GM23248 (cell line): ENCODE measurements around the gene ACTR2. TPM values are rescaled to one million over a fixed set of nuclear protein-coding genes. Genes with fewer than 3 reads are reported as not detected.
"Not testable (repeated sequence)": the region's sequence is repeated elsewhere in the genome, so short reads cannot be mapped to it uniquely, and the experiment has no call there.

Source experiments
- DNase-seq: peaks from one replicate; pipeline ENCODE4 v3.0.0-alpha.2; 2015
- H2AFZ ChIP-seq: fragments of 200-600 bp; sonication (generic); 2 replicates; pipeline ENCODE4 v1.6.1; 2016; ENCODE audit warnings: antibody characterized with exemption
- H3F3A ChIP-seq: fragments of 200-600 bp; sonication (generic); 2 replicates; pipeline ENCODE4 v1.6.1; 2016; ENCODE audit warnings: mild to moderate bottlenecking, antibody characterized with exemption, mixed run types; ENCODE audit not compliant: insufficient read depth
- H3K27ac ChIP-seq: fragments of 200-600 bp; sonication (generic); 2 replicates; pipeline ENCODE4 v1.5.1; 2016; ENCODE audit warnings: mild to moderate bottlenecking
- H3K27me3 ChIP-seq: fragments of 200-600 bp; sonication (generic); replicated peaks from 2 replicates; pipeline ENCODE4 v1.6.1; 2016; ENCODE audit warnings: mild to moderate bottlenecking; ENCODE audit not compliant: insufficient read depth
- H3K36me3 ChIP-seq: fragments of 200-600 bp; sonication (generic); 2 replicates; pipeline ENCODE4 v1.6.1; 2016; ENCODE audit warnings: low read depth, mild to moderate bottlenecking
- H3K4me1 ChIP-seq: fragments of 200-600 bp; sonication (generic); 2 replicates; pipeline ENCODE4 v1.6.1; 2016; ENCODE audit warnings: mild to moderate bottlenecking; ENCODE audit not compliant: insufficient read depth
- H3K4me2 ChIP-seq: fragments of 200-600 bp; sonication (generic); one replicate; pipeline ENCODE4 v1.6.1; 2016; ENCODE audit warnings: mild to moderate bottlenecking; ENCODE audit not compliant: unreplicated experiment
- H3K4me3 ChIP-seq: fragments of 200-600 bp; sonication (generic); 2 replicates; pipeline ENCODE4 v1.5.1; 2016; ENCODE audit warnings: mild to moderate bottlenecking
- H3K79me2 ChIP-seq: fragments of 200-600 bp; sonication (generic); 2 replicates; pipeline ENCODE4 v1.6.1; 2016; ENCODE audit warnings: mild to moderate bottlenecking; ENCODE audit not compliant: insufficient read depth
- H3K9ac ChIP-seq: fragments of 200-600 bp; sonication (generic); 2 replicates; pipeline ENCODE4 v1.6.1; 2016; ENCODE audit warnings: mild to moderate bottlenecking
- H3K9me2 ChIP-seq: fragments of 200-600 bp; sonication (generic); 2 replicates; pipeline ENCODE4 v1.6.1; 2016; ENCODE audit warnings: mixed run types, mild to moderate bottlenecking, moderate library complexity; ENCODE audit not compliant: insufficient read depth
- H3K9me3 ChIP-seq: fragments of 200-600 bp; sonication (generic); one replicate; pipeline ENCODE4 v1.6.1; 2017; ENCODE audit warnings: low read depth
- H4K20me1 ChIP-seq: fragments of 200-600 bp; sonication (generic); 2 replicates; pipeline ENCODE4 v1.6.0; 2016; ENCODE audit not compliant: insufficient read depth
- EZH2 ChIP-seq: fragments of 200-600 bp; sonication (generic); IDR thresholded peaks from 2 replicates; pipeline ENCODE4 v1.6.1; 2018; ENCODE audit warnings: antibody characterized with exemption, mild to moderate bottlenecking; ENCODE audit not compliant: insufficient read depth, poor library complexity, severe bottlenecking
- EZH2phosphoT487 ChIP-seq: fragments of 200-600 bp; sonication (generic); IDR thresholded peaks from 2 replicates; pipeline ENCODE4 v1.6.1; 2018; ENCODE audit warnings: antibody characterized with exemption, moderate library complexity, mild to moderate bottlenecking, low read depth; ENCODE audit not compliant: insufficient read depth
- WGBS, 2 experiments: methylation state at CpG; one replicate each; pipeline ENCODE4 v1.1.6; 2015 to 2017; ENCODE audit warnings: low lambda C conversion rate in 2 of 2, low coverage in 1 of 2; ENCODE audit errors: missing lambda C conversion rate in 2 of 2; 5-methylcytosine and 5-hydroxymethylcytosine counted together
- in situ Hi-C: fragments of 300-500 bp; cut with MboI; formaldehyde crosslinking; loops from 2 replicates; pipeline ENCODE4 v1.15.0; 2020
- polyA plus RNA-seq: library from polyadenylated mRNA; unstranded; fragments of >200 nt; fragmentation: Nextera tagmentation; extraction: Ambion mirVana; gene quantifications from 2 replicates; pipeline ENCODE4 v1.2.1, GENCODE V29; 2016
- total RNA-seq: library from RNA; depleted of rRNA; stranded (reverse); fragments of >200 nt; shearing (Covaris generic); gene quantifications from 2 replicates; pipeline ENCODE4 v1.2.3, GENCODE V29; 2014; rRNA removed

Gene ACTR2
- total RNA-seq (125 and 126 TPM in 2 replicates), polyA plus RNA-seq (160 and 161 TPM in 2 replicates)

GRCh38 chr2:65227456-65228262, at the start of gene ACTR2:
Gene ACTR2 (plus strand): TSS chr2:65227831. CDS start chr2:65227910, 79 bp downstream.
- H2AFZ ChIP-seq: peak within 1 kb of the TSS; percentile 98
- peak within 1 kb of the TSS; percentile 92 for H3K27ac ChIP-seq
- in situ Hi-C loops: no loop called here
- 0% methylated on average over 60 to 69 of the region's 82 CpGs for WGBS, 2 experiments
- H3K9me3 ChIP-seq: no peaks in the 10 kb centered on the region
- peak; percentile 99 for DNase-seq
- peak within 1 kb of the TSS; percentile 96 for H3K9ac ChIP-seq
- peaks cover 37% of the 10 kb centered on the region for H3K4me1 ChIP-seq
- H3K4me2 ChIP-seq: peak within 1 kb of the TSS; percentile 96
- no peak for TF ChIP-seq EZH2
- TF ChIP-seq EZH2phosphoT487: no peak
- no peaks in the 10 kb centered on the region for H4K20me1 ChIP-seq
- 0 out of 2 replicates have a peak, but pooled peaks cover 3% of the 10 kb centered on the region for H3K36me3 ChIP-seq
- H3K27me3 ChIP-seq: no peaks in the 10 kb centered on the region
- H3K79me2 ChIP-seq: peaks cover 75% of the 10 kb centered on the region
- peaks cover 42% of the 10 kb centered on the region for H3F3A ChIP-seq
- no peaks in the 10 kb centered on the region for H3K9me2 ChIP-seq
- H3K4me3 ChIP-seq: peak within 1 kb of the TSS; percentile 95

- Histone ChIP-seq H3K9me2 (no peaks in the 10 kb centered on the region), H3K9me3 (no peaks in the 10 kb centered on the region), H3K27ac (no peak overlapping the region), H3K4me2 (no peak overlapping the region), H3K9ac (no peak overlapping the region), H3K36me3 (no peaks in the 10 kb centered on the region), H3K4me1 (0 out of 2 replicates have a peak, but pooled peaks cover 3% of the 10 kb centered on the region), H3K27me3 (no peaks in the 10 kb centered on the region), H3K4me3 (no peak overlapping the region), H3F3A (no peaks in the 10 kb centered on the region), H2AFZ (no peak overlapping the region), H4K20me1 (no peaks in the 10 kb centered on the region), H3K79me2 (no peaks in the 10 kb centered on the region)
- DNase-seq: no peak
- TF ChIP-seq EZH2phosphoT487 (no peak), EZH2 (no peak)
- 53 to 55% methylated on average over 5 of the region's 5 CpGs for WGBS, 2 experiments
- in situ Hi-C loops: no loop called here
These were observed 45.1 kb upstream of the ACTR2 start for GRCh38 chr2:65182570-65182969.

GRCh38 chr2:65183406-65183805, 44.2 kb upstream of the ACTR2 start:
- H3K79me2 ChIP-seq, H3K36me3 ChIP-seq, H3K9me3 ChIP-seq, H3K4me2 ChIP-seq, H3K4me1 ChIP-seq, H3K27me3 ChIP-seq, H2AFZ ChIP-seq, H3F3A ChIP-seq, in situ Hi-C loops, H3K4me3 ChIP-seq, H3K27ac ChIP-seq, H4K20me1 ChIP-seq, H3K9ac ChIP-seq, H3K9me2 ChIP-seq, DNase-seq: not testable (repeated sequence)
- 67 to 90% methylated on average over 3 to 4 of the region's 4 CpGs for WGBS, 2 experiments

- H3K4me3 ChIP-seq: no peak overlapping the region
- 78 to 86% methylated on average over 3 of the region's 3 CpGs for WGBS, 2 experiments
- H3K9me3 ChIP-seq: no peaks in the 10 kb centered on the region
- no peak for DNase-seq
- 0 out of 2 replicates have a peak, but pooled peaks cover 3% of the 10 kb centered on the region for H3K4me1 ChIP-seq
- no peak overlapping the region for H3K27ac ChIP-seq
- no peak overlapping the region for H3K4me2 ChIP-seq
- H4K20me1 ChIP-seq: no peaks in the 10 kb centered on the region
- no peaks in the 10 kb centered on the region for H3K27me3 ChIP-seq
- H3K9ac ChIP-seq: no peak overlapping the region
- TF ChIP-seq EZH2 (no peak), EZH2phosphoT487 (no peak)
- H2AFZ ChIP-seq: no peak overlapping the region
- in situ Hi-C loops: no loop called here
- no peaks in the 10 kb centered on the region for H3F3A ChIP-seq
- no peaks in the 10 kb centered on the region for H3K9me2 ChIP-seq
- no peaks in the 10 kb centered on the region for H3K79me2 ChIP-seq
- no peaks in the 10 kb centered on the region for H3K36me3 ChIP-seq
These were observed 42.6 kb upstream of the ACTR2 start for GRCh38 chr2:65185012-65185411.
